ENCODE results near the gene FAM227B.
A peak's percentile ranks its signal among the peaks of the same experiment; 100 is the strongest.
"Not testable (repeated sequence)": the region's sequence is repeated elsewhere in the genome, so short reads cannot be mapped to it uniquely, and the experiment has no call there.

The FAM227B gene

GRCh38 chr15:49492830-49493229, 127.8 kb downstream of the FAM227B start:
- peak; percentile 87 for DNase-seq (ENCODE audit: low read depth)

- DNase-seq (ENCODE audit: low read depth) = no peak
Measured at GRCh38 chr15:49492151-49492550, 128.5 kb downstream of the FAM227B start.

DNA sequence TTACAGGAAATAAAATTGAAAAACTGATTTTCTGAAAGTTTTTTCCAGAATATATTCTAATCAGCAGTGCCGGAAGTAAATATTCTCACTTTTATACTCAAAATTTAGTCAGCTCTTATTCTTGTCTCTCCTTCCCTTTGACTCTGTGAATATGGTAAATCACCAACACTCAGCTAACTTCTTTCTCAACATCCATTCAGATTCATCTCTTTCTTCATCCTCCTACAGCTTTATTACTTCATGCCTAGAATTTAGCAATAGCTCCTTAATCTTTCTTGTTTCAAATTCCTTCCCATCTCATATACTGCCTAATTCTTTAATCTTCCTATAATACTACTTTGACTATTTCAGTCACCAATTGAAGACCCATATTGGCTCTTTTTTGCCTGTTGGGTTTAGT, 129.7 kb downstream of the FAM227B start:
- DNase-seq (ENCODE audit: low read depth) = peak; percentile 24

GRCh38 chr15:49485401-49485800, 135.2 kb downstream of the FAM227B start:
- DNase-seq (ENCODE audit: low read depth) = not testable (repeated sequence)

GRCh38 chr15:49478982-49479381, 141.6 kb downstream of the FAM227B start:
- DNase-seq (ENCODE audit: low read depth) = not testable (repeated sequence)

- not testable (repeated sequence) for DNase-seq (ENCODE audit: low read depth)
Measured at GRCh38 chr15:49478021-49478420, 142.6 kb downstream of the FAM227B start.

GRCh38 chr15:49473031-49473430, 147.6 kb downstream of the FAM227B start:
- DNase-seq (ENCODE audit: low read depth) = no peak

- DNase-seq (ENCODE audit: low read depth) = no peak
Measured at GRCh38 chr15:49472338-49472737, 148.3 kb downstream of the FAM227B start.

DNA sequence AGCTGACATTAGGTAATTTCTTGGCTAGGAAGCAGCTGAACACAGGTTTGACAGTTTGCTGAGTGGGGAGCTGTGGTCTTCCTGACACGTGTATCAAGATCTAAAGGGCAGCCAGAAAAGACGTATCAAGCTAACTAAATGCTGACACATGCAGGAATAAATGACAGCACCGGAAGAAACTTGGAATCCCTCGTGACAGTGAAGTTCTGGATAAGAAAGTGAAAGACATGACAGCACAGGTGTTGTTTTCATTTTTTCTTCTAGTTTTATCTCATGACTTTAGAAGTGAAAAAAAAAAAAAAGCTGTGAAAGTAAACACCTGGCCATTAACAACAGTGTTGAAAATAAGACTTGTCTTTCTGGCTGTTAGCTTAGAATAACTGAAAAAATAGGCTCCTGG, 148.9 kb downstream of the FAM227B start:
- DNase-seq (ENCODE audit: low read depth) = no peak

DNA sequence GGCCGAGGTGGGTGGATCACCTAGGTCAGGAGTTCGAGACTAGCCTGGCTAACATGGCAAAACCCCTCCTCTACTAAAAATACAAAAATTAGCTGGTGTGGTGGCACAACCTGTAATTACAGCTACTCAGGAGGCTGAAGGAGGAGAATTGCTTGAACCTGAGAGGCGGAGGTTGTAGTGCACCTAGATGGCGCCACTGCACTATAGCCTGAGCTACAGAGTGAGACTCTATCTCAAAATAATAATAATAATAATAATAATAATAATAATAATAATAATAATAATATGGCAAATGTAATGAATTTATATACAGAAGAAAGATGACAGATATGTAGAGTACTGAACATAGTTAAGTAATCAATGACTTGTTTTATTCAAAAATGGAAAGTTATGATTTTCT, 149.4 kb downstream of the FAM227B start:
- DNase-seq (ENCODE audit: low read depth) = not testable (repeated sequence)

GRCh38 chr15:49468481-49468839, 152.2 kb downstream of the FAM227B start:
- peak; percentile 35 for DNase-seq (ENCODE audit: low read depth)

DNA sequence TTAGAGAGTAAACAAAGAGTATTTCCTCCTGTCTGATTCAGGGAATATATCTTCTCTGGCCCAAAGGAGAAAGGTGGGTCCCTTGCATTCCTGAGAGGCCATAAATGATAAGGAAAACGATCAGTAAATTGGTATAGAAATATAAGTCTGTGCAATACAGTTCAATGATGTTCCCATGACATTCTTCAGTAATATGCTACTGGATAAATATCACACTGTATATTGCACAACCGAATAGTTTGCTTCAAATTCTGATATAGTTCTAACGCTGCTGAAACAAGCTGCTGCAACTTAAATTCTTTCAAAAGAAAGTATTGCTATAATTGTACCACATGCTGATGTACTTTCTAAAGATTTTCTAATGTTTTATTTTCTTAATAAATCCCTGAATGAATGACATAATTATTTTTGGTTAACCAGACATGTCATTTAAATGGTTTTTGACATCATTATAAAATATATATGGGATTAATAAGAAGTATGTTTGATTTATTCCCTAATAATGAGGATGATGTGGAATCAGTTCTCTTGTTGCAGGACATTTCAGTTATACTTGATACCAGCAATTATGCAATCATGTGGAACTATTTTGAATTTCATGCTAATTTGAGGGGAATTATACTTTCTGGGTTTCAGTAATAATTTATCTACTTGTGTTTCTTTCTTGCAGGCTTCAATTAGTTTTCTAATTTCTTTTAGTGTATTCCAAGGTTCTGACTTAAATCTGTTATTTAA, 152.7 kb downstream of the FAM227B start:
- no peak for DNase-seq (ENCODE audit: low read depth)

GRCh38 chr15:49466119-49466518, 154.5 kb downstream of the FAM227B start:
- no peak for DNase-seq (ENCODE audit: low read depth)

- DNase-seq (ENCODE audit: low read depth) = no peak
Measured at GRCh38 chr15:49464522-49464921, 156.1 kb downstream of the FAM227B start.

GRCh38 chr15:49462232-49462844, 158.3 kb downstream of the FAM227B start:
- no peak for DNase-seq (ENCODE audit: low read depth)

DNA sequence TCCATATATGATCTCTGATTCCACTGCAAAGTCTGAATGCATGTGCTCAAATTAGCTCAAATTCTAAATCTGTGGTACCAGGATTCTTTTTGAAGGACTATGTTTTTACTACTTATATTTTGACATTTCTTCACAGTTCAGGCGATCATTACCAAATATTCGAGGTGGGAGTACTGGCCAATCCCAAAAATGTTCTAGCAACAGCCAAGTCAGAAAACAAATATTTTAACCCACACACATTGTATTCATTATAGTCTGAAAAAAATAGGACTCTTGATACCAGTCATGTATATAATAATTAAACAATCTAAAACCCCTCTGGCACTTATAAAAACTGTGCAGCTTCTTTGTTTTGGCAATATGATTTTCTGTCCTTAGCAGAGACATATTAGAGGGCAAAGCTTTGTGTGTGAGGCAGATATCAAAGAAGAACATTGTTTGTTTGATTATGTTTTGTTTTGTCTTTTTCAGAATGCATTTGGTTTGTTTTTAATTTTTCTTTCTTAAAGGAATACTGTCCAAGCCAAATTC, 160.1 kb downstream of the FAM227B start:
- DNase-seq (ENCODE audit: low read depth) = no peak

DNA sequence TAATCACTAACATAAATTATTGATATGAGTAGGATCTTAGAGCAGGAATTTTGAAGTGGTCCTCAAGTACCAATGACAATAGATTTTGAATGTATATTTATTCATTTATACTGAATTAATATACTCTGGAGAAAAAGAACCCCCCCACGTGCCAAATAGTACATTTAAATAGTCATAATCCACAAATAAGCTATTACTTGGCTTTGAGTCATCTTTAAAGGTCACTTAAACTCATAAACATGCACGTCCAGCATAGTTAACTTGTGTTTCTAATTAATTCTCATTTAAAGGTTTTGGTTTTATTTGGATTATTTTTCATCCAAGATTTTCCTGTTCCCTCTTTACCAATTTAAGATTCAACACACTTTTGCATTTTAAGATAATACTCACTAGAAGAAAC, 162.5 kb downstream of the FAM227B start:
- no peak for DNase-seq (ENCODE audit: low read depth)

- DNase-seq (ENCODE audit: low read depth) = no peak
Measured at GRCh38 chr15:49456166-49456565, 164.5 kb downstream of the FAM227B start.

GRCh38 chr15:49452595-49452994, 168.0 kb downstream of the FAM227B start:
- no peak for DNase-seq (ENCODE audit: low read depth)

- no peak for DNase-seq (ENCODE audit: low read depth)
Measured at GRCh38 chr15:49441816-49442215, 178.8 kb downstream of the FAM227B start.

GRCh38 chr15:49441356-49441755, 179.3 kb downstream of the FAM227B start:
- no peak for DNase-seq (ENCODE audit: low read depth)

DNA sequence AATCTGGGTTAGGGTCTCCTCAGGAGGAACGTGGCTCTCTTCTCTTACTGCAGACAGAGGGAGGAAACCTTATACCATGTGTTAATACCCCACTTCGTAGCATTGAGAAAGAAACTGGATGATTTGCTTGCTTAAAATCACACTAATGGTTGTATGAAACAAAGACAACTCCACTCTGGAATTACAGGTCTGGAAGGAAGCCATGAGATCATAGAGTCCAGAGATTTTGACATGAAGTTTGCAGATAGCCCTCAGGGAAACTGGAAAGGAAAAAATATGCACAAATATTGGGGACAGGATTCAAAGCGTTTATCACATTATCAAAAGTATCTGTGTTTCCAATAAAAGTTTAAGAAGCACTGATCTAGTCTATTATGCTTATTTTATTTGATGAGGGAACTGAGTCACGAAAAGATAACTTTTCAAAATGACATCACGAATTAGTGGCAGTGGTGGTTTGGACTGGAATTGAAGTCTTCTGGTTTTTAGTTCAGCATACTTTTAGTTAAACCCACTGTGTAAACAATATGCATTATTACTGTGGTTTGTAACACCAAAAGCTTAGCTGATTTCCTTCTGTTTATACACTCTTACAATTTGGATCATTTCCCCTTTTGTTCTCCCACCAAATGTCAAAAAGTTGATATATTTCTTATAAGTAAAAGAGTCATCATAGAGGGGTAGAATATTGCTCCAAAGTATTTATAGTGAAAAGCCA, 180.8 kb downstream of the FAM227B start:
- no peak for DNase-seq (ENCODE audit: low read depth)

Data from GM04503 (cell line).